HG02763 (cell line): ENCODE results near the gene HTRA3.

Experiments used
- ATAC-seq: cut with Tn5 transposase; IDR thresholded peaks from one replicate; pipeline ENCODE4 v1.9.1; 2021; ENCODE audit warnings: mild to moderate bottlenecking, moderate library complexity; ENCODE audit not compliant: unreplicated experiment

HTRA3 gene

GRCh38 chr4:8245884-8246833 is 23.4 kb upstream of the HTRA3 start:
- ATAC-seq: no peak

- ATAC-seq: no peak
These were observed 22.3 kb upstream of the HTRA3 start for GRCh38 chr4:8247047-8247930.

GRCh38 chr4:8248091-8248490 is 21.5 kb upstream of the HTRA3 start:
- ATAC-seq: no peak

GRCh38 chr4:8250227-8250626 is 19.3 kb upstream of the HTRA3 start:
- ATAC-seq: no peak

GRCh38 chr4:8250637-8251036 is 18.9 kb upstream of the HTRA3 start:
- no peak for ATAC-seq

GRCh38 chr4:8251110-8251883 is 18.3 kb upstream of the HTRA3 start:
- ATAC-seq: no peak

- ATAC-seq: no peak
These were observed 17.0 kb upstream of the HTRA3 start for GRCh38 chr4:8252301-8253173.

- no peak for ATAC-seq
These were observed 15.5 kb upstream of the HTRA3 start for GRCh38 chr4:8254076-8254475.

- ATAC-seq: no peak
These were observed 13.7 kb upstream of the HTRA3 start for GRCh38 chr4:8255698-8256441.

GRCh38 chr4:8257854-8258253 is 11.7 kb upstream of the HTRA3 start:
- no peak for ATAC-seq

- ATAC-seq: no peak
These were observed 10.9 kb upstream of the HTRA3 start for GRCh38 chr4:8258552-8259212.

- ATAC-seq: no peak
These were observed 9.7 kb upstream of the HTRA3 start for GRCh38 chr4:8259743-8260430.

GRCh38 chr4:8260656-8261111 is 8.9 kb upstream of the HTRA3 start:
- no peak for ATAC-seq

GRCh38 chr4:8261851-8262535 is 7.6 kb upstream of the HTRA3 start:
- ATAC-seq: no peak

GRCh38 chr4:8262637-8263322 is 6.8 kb upstream of the HTRA3 start:
- no peak for ATAC-seq

GRCh38 chr4:8263397-8263796 is 6.2 kb upstream of the HTRA3 start:
- no peak for ATAC-seq

- no peak for ATAC-seq
These were observed 5.4 kb upstream of the HTRA3 start for GRCh38 chr4:8264106-8264505.
